HG03342 (cell line): ENCODE measurements around the gene MCCC1.
"Not testable (repeated sequence)": the region's sequence is repeated elsewhere in the genome, so short reads cannot be mapped to it uniquely, and the experiment has no call there.

Experiments used
- ATAC-seq: cut with Tn5 transposase; IDR thresholded peaks from one replicate; pipeline ENCODE4 v1.9.1; 2021; ENCODE audit warnings: mild to moderate bottlenecking, moderate library complexity; ENCODE audit not compliant: unreplicated experiment

The MCCC1 gene

DNA sequence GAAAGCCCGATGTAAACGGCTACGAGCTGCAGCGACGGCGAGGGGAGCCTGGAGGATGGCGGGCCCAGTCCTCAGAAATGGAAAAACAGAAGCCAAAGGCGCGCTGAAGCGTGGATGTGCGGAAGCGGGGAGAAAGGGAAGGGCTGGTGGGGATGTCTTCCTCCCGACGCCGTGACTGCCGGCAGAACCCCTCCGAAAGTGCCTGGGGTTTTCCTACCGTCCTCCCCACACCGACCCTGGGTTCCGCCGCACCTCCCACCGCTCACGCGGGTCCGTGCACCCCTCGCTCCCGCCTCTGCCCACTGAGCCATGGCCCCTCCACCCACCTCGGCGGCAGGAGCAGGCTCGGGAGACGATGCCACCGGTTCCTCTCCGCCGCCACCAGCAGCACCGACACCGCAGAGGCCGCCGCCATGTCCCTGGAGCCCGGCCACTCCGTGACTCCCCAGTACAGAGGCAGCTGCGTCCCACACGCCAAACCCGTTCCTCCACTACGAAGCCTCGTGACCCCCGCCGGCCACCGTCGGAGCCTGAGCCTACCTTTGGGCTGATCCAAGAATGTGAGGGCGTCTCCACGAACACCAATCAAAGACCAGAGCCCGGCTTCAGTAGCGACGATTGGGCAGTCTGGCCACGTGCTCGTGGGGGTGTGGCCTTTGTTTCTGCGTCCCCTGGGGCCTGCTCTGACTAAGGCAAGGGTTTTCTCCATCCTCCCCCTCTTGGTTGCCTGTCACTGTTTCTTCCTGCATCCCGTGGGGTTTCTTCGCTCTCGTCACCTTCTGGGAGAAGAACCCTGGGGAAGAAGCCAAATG, at the start of gene MCCC1:
TSS of gene MCCC1 (minus strand) at position 471 of the 812 bp plus-strand sequence. CDS start at position 415, 56 bp downstream.
- peak; percentile 100 for ATAC-seq

DNA sequence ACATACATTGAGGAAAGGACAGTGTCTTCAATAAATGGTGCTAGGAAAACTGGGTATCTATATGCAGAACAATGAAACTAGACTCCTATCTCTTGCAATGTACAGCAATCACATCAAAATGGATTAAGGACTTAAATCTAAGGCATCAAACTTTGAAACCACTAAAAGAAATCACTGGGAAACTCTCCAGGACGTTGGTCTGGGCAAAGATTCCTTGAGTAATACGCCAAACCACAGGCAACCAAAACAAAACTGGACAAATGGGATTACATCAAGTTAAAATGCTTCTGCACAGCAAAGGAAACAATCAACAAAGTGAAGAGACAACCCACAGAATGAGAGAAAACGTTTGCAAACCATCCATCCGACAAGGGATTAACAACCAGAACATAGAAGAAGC, 48.8 kb upstream of the MCCC1 start:
- no peak for ATAC-seq

- no peak for ATAC-seq
These were observed 45.1 kb upstream of the MCCC1 start for GRCh38 chr3:183144363-183144762.

DNA sequence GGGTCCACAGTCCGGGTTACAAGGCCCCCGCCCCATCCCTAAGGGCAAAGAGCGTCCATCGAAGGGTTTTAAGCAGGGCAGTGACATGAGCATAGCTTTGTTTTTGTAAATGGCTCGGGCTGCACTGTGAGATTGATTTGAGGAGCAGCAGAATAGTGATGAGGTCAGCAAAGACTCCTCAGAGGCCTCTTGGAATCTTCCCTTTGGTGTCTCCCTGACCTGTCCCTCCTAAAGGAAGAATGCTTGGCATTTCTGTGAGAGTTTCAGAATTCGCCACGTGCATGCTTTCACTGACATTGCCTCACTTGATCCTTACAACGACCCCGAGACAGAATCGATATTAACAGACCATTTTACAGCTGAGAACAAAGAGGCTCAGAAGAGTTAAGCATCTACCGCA, 42.9 kb upstream of the MCCC1 start:
- ATAC-seq, result no peak

GRCh38 chr3:183134844-183135243, 35.5 kb upstream of the MCCC1 start:
- ATAC-seq, result no peak

DNA sequence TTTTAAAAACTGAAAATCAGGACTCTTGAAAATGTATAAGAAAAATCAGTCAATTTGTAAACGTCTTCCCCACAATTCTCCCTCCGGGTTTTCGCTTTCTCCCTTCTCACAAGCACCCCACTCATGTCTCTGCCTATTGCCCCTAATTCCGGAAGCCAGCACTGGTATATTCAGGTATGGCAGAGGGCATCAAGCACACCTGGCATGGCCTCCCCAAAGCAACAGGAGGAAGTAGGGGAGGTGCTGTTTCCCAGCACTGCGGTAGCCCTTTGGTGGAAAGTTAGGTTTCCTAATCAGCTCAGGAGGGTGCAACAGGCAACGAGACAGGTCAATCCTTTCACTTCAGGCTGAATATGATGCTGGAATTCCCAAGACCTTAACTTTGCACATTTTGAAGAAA, 33.1 kb upstream of the MCCC1 start:
- no peak for ATAC-seq

DNA sequence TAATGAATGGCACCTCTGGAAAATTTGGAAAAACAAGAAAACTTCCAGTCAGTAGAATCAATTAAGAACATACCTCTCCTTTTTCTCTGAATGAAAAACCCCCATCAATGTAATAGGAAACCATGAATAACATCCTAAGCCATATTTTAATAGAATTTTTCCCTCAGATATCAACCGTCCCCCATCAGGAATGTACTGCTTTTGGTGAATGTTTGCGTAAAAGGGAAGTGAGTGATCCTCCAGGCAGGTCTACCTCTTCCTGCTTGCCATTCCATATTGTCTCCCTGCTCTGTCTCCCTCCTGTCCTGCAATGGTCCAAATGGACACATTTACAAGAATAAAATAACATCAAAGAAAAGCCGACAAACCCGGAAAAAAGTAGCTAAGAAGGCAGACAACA, 32.4 kb upstream of the MCCC1 start:
- ATAC-seq, result no peak

DNA sequence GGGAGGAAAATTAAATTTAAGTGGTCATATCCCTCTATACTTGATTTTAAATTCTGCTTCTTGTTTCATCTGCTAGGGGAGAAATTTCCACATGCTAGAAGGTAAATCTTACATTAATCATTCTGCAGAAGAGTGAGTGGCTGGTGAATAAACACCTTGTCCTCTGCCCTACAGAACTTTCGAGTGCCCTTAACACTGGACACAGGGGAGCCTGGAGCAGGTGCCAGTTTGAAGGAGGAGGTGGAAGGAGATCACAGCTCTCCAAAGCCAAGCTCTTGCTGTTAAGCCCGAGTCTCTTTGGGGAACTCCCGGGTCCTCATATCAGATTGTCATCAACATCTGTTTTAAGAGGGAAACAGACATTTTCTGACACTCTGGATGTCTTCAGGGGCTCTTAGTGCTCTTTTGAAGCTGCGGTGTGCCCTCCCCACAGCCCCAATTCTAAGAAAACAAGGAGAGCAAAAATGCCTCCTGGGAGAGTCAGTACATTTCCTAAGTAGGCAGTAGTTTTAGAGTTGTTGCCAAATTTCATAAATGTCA, 32.0 kb upstream of the MCCC1 start:
- ATAC-seq, result no peak

DNA sequence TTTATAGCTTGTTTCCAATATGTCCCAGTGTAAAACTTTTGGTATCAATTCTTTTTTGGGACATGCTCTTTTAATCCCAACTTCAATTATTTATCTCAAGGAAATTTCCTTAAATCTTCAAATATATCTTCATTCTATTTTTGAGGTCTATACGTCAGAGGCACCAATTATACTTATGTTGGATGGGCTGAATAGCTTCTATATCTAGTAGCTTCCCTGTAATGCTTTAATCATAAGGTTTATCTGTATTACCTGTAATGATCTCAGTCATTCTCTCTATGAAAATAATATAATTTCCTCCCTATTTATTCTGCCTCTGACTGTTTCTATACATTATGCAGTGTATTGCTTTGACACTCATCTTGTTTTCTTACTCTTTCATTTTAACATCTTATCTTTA, 29.9 kb upstream of the MCCC1 start:
- ATAC-seq, result no peak

- ATAC-seq, result no peak
These were observed 29.4 kb upstream of the MCCC1 start for GRCh38 chr3:183128709-183129108.

GRCh38 chr3:183123891-183124290, 24.6 kb upstream of the MCCC1 start:
- no peak for ATAC-seq

DNA sequence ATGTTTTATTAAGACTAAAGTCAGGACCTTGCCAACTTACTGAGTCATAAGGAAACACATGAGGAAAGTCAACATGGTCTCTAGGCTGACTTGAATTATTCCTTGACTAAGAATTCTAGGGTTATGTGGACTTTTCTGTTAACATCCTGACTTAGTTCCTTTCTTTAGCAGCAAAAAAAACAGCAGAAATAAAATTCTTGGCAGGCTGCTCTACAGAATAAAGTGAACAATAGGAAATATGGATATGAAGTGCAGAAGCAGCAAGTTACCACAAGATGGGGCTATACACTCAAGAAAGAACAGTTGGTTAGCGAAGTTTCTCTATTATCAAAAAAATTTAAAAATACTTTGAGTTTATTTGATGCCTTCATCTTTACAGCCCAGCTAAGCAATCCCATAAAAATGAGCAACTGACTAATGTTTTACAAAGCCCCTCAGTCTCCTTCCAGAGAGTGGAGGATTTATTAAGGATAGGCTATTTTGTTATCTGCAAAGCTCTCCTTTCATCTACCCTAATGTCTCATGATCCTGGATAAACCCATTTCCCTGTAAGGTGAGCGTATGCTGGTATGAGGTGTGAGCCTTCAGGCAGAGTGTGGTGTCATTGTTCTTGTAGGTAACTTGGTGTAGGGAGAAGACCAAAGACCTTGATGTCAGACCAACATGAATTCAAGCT, 23.1 kb upstream of the MCCC1 start:
- ATAC-seq, result no peak

- no peak for ATAC-seq
These were observed 21.4 kb upstream of the MCCC1 start for GRCh38 chr3:183120538-183121215.

DNA sequence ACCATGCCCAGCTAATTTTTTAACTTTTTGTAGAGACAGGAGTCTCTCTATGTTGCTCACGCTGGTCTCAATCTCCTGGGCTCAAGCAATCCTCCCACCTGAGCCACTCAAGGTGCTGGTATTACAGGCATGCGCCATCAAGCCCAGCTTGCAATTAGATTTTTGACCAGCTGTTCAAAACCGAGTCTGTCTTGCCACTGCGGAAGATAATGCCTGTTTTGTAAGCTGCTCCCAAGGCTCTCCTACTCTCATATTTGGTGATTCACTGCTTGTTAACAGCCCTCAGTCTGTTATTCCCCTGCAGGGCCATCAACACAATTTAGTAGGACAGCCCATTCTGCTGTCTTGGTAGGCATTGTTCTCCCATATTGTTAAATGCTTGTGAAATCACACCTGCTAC, 17.8 kb upstream of the MCCC1 start:
- ATAC-seq, result no peak

DNA sequence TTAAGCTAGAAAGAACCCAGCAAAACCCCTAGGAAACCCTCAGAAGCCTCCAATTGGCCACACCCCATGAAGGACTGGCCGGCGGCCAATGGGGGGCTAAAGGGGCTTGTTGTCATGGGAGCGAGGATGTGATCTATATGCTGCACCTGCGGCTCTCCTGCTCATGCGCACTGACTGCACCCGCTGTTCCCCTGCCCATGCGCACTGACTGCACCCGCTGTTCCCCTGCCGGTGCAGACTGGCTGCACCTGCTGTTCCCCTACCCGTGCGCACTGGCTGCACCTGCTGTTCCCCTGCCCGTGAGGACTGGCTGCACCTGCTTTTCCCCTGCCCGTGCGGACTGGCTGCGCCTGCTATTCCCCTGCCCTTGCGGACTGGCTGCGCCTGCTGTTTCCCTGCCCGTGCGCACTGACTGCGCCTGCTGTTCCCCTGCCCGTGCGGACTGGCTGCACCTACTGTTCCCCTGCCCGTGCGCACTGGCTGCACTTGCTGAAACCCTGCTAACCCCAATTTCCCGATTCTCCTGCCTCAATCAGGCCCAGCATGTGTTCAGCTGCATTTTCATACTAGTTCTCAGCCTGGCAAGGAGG, 16.8 kb upstream of the MCCC1 start:
- ATAC-seq, result peak; percentile 86

DNA sequence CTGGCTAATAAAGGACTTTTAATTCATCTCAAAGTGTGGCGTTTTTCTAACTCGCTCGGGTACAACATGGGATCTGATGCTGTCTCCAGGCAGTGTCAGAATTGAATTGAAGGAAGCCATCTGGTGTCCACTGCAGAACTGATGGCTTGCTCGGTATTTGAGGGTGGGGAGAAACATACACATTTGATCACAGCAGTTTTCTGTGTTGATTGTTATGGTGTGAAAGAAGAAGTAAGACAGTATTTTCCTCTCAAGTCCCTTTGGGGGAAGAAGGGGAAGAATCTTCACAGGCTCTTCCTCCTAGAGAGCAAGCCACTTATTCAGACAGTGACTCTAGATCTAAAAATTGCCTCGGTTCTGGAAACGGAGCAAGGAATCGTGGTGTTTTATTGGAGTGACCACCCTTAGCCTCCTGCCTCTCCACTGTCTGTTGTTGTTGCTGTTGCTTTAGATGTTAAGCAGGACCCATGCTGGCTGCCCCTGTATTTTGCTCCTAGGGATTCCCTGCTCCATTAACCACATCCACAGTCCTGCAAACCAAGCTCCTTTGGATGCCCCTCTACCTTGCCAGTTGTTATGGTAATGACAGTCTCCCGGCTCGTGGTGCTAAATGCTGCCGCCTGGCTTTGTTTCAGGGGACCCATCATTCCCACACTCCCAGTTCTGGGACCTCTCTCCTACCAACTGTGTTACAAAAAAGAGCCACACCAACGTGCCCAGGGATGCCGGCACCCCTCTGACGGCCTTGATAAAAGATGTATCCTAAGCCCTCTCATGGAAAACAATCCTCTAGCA, 15.3 kb upstream of the MCCC1 start:
- no peak for ATAC-seq

DNA sequence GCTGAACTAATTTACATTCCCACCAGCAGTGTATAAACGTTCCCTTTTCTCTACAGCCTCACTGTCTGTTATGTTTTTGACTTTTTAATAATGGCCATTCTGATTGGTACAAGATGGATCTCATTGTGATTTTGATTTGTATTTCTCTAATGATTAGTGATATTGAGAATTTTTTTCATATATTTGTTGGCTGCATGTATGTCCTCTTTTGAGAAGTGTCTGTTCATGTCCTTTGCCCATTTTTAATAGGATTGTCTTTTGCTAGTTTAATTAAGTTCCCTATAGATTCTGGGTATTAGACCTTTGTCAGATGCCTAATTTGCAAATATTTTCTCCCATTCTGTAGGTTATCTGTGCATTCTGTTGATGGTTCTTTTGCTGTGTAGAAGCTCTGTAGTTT, 10.6 kb upstream of the MCCC1 start:
- ATAC-seq, result not testable (repeated sequence)

GRCh38 chr3:183108470-183108869, 9.2 kb upstream of the MCCC1 start:
- ATAC-seq, result no peak

DNA sequence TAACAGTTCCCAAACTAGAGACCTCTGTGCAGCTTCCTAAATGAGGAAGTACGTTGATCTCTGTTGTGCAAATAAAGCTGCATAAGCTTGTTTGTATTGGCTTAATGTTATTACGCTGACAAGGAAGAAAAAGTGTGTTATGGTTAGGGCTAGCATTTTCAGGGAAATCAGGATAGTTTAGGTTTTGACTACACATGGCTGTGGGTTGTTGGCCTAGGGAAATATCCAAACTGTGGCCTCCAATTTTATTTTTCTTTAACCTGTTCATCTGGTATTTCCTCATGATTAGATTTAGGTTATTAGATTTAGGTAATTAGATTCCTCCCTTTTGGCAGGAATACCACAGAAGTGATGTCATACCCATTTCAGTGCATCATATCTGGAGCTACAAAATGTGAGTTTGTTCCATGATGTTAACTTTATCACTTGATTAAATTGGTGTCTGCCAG, 8.7 kb upstream of the MCCC1 start:
- ATAC-seq, result no peak

DNA sequence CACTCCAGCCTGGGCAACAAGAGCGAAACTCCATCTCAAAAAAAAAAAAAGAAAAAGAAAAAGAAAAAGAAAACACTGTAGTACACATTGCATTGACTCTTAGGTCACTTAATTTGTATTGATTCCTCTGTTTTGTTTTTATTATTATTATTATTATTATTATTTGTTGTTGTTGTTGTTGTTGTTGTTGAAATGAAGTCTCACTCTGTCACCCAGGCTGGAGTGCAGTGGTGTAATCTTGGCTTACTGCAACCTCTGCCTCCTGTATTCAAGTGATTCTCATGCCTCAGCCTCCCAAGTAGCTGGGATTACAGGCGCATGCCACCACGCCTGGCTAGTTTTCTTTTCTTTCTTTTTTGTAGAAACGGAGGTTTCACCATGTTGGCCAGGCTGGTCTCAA, 8.1 kb upstream of the MCCC1 start:
- ATAC-seq, result not testable (repeated sequence)
